HEK293 (cell line): Measurements from ENCODE around the gene GPLD1.

Experiments used
- HOXA7 ChIP-seq: sonication (generic); formaldehyde crosslinking; IDR thresholded peaks from 2 replicates; pipeline ENCODE4 v1.8.1; 2022; ENCODE audit warnings: missing genetic modification reagents, borderline replicate concordance
- TF ChIP-seq, protein P1 (sequence below): fragments of 450-650 bp; formaldehyde crosslinking; IDR thresholded peaks from 2 replicates; pipeline ENCODE4 v1.5.0; 2017; ENCODE audit warnings: missing biosample characterization, missing genetic modification characterization, borderline replicate concordance
- TF ChIP-seq, protein P2 (sequence below): fragments of 450-650 bp; formaldehyde crosslinking; IDR thresholded peaks from 2 replicates; pipeline ENCODE4 v1.5.1; 2016; ENCODE audit warnings: missing biosample characterization, missing genetic modification characterization

DNA sequence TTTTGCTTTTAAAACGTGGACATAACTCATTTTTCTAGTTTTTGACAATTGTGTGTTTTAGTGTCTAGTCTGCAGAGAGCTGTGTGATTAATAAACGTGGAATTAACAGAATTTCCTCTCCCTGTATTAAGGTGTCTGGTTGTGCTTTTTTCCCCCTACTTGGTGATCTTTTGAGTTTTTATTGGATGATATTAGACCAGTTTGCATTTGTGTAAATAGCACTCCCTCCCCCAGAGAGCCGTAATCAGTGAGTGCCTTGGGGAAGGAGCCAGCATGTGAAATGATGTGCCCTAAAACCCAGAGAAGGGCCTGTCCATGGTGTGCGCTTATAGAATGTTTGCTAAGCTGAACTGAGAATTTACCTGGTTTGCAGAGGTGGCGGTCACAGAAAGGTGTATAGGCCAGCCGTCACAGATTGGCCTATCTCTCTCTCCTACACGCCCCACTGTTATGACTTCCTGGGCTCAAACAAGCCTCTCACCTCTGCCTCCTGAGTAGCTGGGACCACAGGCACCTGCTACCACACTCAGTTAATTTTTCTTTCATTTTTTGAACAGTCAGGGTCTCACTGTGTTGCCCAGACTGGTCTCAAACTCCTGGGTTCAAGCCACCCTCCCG is 47.8 kb upstream of the GPLD1 start:
- TF ChIP-seq HOXA7 (CRISPR knock-in tag): no peak
- TF ChIP-seq, protein P1, sequence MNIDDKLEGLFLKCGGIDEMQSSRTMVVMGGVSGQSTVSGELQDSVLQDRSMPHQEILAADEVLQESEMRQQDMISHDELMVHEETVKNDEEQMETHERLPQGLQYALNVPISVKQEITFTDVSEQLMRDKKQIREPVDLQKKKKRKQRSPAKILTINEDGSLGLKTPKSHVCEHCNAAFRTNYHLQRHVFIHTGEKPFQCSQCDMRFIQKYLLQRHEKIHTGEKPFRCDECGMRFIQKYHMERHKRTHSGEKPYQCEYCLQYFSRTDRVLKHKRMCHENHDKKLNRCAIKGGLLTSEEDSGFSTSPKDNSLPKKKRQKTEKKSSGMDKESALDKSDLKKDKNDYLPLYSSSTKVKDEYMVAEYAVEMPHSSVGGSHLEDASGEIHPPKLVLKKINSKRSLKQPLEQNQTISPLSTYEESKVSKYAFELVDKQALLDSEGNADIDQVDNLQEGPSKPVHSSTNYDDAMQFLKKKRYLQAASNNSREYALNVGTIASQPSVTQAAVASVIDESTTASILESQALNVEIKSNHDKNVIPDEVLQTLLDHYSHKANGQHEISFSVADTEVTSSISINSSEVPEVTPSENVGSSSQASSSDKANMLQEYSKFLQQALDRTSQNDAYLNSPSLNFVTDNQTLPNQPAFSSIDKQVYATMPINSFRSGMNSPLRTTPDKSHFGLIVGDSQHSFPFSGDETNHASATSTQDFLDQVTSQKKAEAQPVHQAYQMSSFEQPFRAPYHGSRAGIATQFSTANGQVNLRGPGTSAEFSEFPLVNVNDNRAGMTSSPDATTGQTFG (tag by site-specific recombination): no peak
- TF ChIP-seq, protein P2, sequence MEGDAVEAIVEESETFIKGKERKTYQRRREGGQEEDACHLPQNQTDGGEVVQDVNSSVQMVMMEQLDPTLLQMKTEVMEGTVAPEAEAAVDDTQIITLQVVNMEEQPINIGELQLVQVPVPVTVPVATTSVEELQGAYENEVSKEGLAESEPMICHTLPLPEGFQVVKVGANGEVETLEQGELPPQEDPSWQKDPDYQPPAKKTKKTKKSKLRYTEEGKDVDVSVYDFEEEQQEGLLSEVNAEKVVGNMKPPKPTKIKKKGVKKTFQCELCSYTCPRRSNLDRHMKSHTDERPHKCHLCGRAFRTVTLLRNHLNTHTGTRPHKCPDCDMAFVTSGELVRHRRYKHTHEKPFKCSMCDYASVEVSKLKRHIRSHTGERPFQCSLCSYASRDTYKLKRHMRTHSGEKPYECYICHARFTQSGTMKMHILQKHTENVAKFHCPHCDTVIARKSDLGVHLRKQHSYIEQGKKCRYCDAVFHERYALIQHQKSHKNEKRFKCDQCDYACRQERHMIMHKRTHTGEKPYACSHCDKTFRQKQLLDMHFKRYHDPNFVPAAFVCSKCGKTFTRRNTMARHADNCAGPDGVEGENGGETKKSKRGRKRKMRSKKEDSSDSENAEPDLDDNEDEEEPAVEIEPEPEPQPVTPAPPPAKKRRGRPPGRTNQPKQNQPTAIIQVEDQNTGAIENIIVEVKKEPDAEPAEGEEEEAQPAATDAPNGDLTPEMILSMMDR (tag by site-specific recombination): no peak
